SIG-M5 treated with dmso at 0.1 percent for 504 hours (cell line): ENCODE results near the gene YJU2.

Experiments used
- DNase-seq: peaks from one replicate; lab custom pipeline; 2025; ENCODE audit not compliant: unreplicated experiment; lab: John Stamatoyannopoulos, UW

YJU2 gene

DNA sequence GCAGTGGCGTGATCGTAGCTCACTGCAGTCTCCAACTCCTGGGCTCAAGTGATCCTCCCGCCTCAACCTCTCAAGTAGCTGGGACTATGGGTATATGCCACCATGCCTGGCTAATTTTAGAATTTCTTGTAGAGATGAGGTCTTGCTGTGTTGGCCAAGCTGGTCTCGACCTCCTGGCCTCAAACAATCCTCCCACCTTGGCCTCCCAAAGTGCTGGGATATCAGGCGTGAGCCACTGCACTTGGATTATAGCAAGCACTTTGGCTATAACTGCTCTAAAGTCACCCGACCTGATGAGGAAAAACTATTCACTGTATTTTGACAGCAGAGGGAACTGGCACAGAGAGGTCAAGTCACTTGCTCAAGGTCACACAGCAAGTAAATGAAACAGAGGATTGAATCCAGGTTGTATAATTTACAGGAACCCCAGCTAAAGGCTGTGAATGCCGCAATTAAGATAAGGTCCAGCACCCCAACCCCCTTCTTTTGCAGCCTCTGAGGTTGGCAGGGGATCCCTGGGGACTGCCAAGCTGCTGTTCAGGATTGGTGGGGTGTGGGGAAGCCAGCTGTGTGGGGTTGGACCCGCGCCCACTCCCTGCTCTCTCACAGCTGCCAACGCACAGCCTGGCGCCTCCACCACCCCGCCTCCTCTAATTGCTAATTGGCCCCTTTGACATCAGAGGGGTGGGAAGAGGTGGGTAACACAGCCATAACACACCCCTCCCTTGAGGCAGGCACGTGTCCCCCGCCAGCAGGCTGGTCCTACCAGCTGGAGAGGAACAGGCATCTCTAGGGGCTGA, 49.3 kb downstream of the YJU2 start:
- no peak for DNase-seq

- DNase-seq = no peak
Measured at GRCh38 chr19:4297901-4298809, 51.3 kb downstream of the YJU2 start.

DNA sequence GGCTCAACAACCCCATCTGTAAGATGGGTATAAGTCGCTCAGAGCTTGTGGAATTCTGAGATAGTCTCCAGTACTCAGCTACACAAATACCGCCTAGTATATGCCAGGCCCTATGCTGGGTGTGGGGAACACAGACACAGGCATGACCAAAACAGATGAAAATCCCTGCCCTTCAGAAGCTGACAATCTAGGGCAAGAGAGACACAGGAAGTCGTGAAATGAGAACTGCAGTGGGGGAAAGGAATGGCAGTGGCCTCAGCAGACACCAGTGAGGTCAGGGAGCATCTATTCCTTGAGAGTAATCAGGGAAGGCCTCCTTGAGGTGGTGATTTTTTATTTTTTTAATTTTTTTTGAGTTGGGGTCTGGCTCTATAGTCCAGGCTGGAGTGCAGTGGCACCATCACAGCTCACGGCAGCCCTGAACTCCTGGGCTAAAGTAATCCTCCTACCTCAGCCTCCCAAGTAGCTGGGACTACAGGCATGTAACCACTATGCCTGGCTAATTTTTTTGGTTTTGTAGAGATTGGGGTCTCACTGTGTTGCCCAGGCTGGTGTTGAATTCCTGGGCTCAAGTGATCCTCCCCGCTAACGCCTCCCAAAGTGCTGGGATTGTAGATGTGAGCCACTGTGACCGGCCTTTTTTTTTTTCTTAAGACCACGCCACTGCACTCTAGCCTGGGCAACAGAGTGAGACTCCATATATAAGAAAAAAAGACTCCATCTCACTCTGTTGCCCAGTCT, 52.1 kb downstream of the YJU2 start:
- no peak for DNase-seq

GRCh38 chr19:4300589-4300988, 53.7 kb downstream of the YJU2 start:
- DNase-seq = no peak

DNA sequence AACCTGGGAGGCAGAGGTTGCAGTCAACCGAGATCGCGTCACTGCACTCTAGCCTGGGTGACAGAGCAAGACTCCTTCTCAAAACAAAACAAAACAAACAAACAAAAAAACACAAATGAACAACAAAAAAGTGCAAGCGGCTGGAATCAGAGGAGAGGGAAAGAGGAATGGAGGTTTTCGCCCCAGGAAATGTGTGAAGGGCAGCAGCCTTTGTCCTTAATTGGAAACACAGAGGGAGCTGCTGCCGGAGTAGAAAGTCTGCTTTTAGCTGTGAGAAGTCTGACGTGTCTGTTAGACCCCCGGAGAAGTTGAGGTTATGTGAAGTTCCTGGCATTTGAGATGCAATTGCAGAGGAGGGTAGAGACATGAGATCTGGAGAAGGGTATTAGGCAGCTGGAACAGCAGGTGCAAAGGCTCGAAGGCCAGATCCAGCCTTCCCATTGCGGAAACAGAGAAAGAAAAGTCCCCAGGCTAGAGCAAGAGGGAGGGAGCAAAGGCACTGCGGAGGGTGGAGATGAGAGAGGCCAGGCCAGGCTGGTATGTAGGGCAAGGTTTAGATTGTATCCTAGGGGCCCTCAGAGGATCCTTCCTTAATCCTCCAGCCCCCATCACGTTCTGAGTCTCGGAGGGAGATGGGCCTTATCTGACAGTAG, 54.8 kb downstream of the YJU2 start:
- DNase-seq = no peak

DNA sequence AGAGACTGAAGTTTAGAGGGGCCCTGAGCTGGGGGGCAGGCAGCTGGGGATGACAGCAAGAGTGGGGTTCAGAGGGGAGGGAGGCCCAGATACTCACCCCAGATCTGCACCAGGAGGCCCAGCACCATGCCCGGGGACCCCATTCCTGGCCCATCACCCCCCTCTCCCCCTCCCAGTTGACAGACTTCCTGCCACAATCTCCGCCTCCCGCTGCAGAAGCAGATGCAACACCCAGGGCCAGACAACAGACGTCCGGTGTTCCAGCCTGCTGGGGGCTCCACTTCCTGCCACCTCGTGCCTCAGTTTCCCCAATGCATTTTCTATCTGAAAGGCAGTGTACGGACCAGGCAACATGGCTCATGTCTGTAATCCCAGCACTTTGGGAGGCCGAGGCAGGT, 55.4 kb downstream of the YJU2 start, which contains the start of gene TMIGD2:
Gene TMIGD2 (minus strand): TSS at position 147 of the 398 bp plus-strand sequence. CDS start 4 bp downstream, at position 143.
- no peak for DNase-seq

DNA sequence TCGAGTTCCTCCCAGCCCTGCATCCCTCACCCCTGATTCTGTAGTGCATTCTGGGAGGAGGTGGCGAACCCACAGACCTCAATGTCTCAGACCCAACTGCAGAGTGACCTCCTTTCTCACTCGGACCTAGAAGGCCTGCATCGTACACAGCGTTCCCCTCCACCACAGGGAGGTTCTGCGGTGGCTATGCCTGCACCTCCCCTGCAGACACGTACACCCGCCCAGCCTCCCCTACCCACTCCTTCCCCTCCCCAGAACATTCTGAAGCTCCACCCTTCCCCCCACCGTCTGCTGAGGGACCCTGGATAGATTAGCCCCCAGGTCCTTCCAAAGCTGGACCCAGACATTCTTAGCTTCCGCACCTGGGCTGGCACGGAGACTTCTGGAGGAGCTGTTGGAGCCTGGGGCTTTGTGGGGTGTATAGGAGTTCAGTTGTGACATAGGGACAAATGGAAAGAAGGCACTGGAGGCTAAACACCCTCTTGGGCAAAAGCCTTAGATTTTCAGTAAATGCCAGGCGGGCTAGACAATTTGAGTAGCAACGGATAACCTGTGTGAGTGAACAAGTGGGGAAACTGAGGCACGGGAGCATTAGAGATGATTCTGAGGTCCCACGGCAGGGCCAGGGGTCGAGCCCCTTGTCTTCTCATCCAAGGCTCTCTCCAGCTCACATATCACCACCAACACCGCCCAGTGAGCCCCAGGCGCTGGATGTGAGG, 57.1 kb downstream of the YJU2 start:
- DNase-seq = no peak

DNA sequence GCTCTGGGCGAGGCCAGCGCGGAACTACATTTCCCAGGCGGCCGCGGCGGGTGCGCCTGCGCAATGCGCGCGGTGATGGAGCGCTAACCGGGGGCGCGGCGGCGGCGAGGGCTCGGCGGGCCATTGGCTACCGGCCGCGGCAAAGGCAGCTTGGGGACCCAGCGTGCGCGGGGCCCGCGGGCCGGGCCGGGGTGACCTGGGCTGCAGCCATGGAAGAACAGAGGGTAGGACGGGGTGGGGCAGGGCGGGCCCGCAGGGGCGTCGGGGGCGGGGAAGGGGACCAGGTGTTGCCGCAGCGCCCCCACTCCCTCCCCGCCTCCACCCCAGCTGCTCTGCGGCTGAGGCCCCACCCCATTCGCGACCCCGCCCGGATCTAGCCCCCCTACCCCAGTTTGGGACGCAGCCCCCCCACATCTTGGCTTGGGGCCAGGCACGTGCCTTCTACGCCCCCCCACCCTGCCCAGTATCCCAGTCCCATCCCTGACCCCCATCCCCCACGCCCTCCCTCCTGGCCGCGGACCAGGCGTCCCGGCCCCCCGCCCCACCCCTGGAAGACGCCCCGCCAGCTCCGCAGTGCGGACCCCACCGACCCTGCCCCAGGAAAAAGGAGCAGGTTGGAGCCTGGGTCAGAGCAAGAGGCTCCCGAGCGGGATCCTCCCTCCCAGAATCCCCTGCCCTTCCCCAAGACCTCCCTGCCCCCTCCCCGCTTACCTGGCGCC, 57.8 kb downstream of the YJU2 start, which contains the start of gene FSD1:
Gene FSD1 (plus strand): TSS at position 61 of the 719 bp plus-strand sequence. CDS start 149 bp downstream, at position 210.
- DNase-seq = peak; percentile 16

- DNase-seq = no peak
Measured at GRCh38 chr19:4305257-4305612, 58.4 kb downstream of the YJU2 start.

DNA sequence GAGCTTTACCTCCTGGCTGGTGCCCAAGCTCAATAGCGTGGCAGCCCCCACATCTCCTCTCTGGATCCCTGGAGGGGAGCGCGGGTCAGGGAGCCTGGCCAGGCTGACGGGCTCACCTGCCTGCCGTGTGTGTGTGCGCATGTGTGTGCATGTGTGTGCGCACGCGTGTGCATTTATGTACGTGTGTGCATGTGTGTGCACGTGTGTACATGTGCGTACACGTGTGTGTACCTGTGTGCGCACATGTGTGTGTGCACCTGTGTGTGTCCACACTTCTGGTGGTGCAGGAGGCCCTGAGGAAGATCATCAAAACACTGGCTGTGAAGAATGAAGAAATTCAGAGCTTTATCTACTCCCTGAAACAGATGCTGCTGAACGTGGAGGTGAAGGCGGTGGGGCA, 58.8 kb downstream of the YJU2 start:
- DNase-seq = no peak

DNA sequence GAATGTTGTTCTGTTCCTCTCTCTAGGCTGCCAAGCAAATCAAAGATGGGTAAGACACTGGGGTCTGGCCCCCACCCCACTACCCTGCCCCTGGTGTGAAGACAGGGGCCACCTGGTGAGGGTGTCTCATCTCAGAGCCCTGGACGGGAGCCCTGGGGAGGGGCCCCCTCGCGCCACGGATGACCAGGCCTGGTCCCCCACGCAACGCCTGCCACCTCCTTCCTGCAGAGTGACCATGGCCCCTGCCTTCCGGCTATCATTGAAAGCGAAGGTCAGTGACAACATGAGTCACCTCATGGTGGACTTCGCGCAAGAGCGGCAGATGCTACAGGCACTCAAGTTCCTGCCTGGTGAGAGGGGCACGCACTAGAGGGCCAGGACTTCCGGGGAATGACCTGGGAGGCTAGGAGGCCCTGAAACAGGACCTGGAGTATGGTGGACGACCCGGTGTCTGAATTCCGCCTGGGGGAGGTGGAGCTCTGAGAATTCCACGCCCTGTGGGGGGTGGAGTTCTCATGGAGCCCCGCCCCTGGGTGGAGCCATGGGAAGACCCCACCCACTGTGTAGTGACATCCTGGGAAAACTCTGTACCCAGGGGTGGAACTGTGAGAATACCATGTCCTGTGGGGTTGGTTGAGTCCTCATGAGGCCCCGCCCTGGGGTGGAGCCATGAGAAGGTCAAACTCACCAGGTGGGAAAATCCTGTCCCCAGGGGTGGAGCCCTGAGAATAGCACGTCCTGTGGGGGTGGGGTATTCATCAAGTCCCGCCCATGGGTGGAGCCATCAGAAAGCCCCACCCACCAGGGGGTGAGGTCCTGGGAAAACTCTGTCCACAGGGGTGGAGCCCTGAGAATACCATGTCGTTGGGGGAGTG, 63.6 kb downstream of the YJU2 start:
- no peak for DNase-seq

- DNase-seq = no peak
Measured at GRCh38 chr19:4313847-4314490, 67.1 kb downstream of the YJU2 start.

DNA sequence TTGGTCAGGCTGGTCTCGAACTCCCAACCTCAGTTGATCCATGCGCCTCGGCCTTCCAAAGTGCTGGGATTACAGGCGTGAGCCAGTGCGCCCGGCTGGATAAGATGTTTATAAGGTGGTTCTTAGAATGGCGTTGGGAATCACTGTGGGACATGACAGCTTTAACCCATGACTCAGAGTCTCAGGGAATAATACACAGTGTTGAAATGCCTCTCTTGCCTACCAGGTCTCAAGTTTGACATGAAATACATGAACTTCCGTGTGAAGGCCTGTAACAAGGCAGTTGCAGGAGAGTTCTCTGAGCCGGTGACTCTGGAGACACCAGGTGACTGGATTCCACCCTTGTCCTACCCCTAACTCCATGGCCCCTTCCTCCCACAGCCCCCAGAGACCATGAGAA, 70.1 kb downstream of the YJU2 start:
- no peak for DNase-seq

- no peak for DNase-seq
Measured at GRCh38 chr19:4318460-4318859, 71.6 kb downstream of the YJU2 start.
